ENCODE measurements around the gene KCNC1. TPM values are rescaled to one million over a fixed set of nuclear protein-coding genes. Genes with fewer than 3 reads are reported as not detected.

The KCNC1 gene
- total and polyA plus RNA-seq, 2 of the 13 experiments (the other 11 are each of a cell fraction or from before 2014, with no cell fraction given) = 0.01 to 0.04 TPM

GRCh38 chr11:17783878-17784277 is 49.3 kb downstream of the KCNC1 start:
- FAIRE-seq = no peak
- Histone ChIP-seq H3K4me3 (replicated peaks in 1 of 3; ENCODE audit: insufficient read depth in 1 of 3, low read depth in 2 of 3, low read length in 3 of 3) (no peak overlapping the region), H3K9ac (ENCODE audit: insufficient read depth, low read depth, low read length) (no peak overlapping the region), H3K4me2 (ENCODE audit: low read depth, low read length) (no peak overlapping the region), H3K27ac (ENCODE audit: extremely low read length, insufficient read depth, low read length) (no peak overlapping the region), H3K27me3 (ENCODE audit: control insufficient read depth in 1 of 2, insufficient read depth in 2 of 2, low read length in 2 of 2) (no peaks in the 10 kb centered on the region; a peak in 2 of 5 replicates), H3K9me3 (ENCODE audit: low read length) (no peaks in the 10 kb centered on the region), H3K4me1 (ENCODE audit: insufficient read depth, low read length) (no peaks in the 10 kb centered on the region), H3K79me2 (ENCODE audit: insufficient read depth, low read length) (no peaks in the 10 kb centered on the region), H3K36me3 (replicated peaks in 1 of 2; ENCODE audit: control insufficient read depth in 1 of 2, insufficient read depth in 2 of 2, low read length in 2 of 2) (peaks cover 1 to 11% of the 10 kb centered on the region in 2 experiments; a peak in 3 of 5 replicates), H4K20me1 (ENCODE audit: insufficient read depth, low read length) (no peaks in the 10 kb centered on the region), H2AFZ (ENCODE audit: low read length) (no peak overlapping the region)
- no TSS peak for BruUV-seq (replicated peaks)
- intact Hi-C loops (cut with micrococcal nuclease; ENCODE audit: unreplicated experiment) = no loop called here
- ChIA-PET POLR2A (no interaction called here), CTCF (ENCODE audit: low intra/inter-chr PET ratio, low total read pairs) (no interaction called here)
- no peak for ATAC-seq
- TF ChIP-seq NPAS2 (CRISPR knock-in tag; IDR thresholded peaks at IDR 0.05; ENCODE audit: borderline replicate concordance) (no peak), NRL (CRISPR knock-in tag; IDR thresholded peaks at IDR 0.05; ENCODE audit: borderline replicate concordance) (no peak), KLF11 (CRISPR knock-in tag; IDR thresholded peaks at IDR 0.05) (no peak), ZNF136 (CRISPR knock-in tag; IDR thresholded peaks at IDR 0.05; ENCODE audit: low read depth) (no peak), ZMYM2 (CRISPR knock-in tag; IDR thresholded peaks at IDR 0.05) (no peak), NFRKB (IDR thresholded peaks at IDR 0.05) (no peak), HIC2 (CRISPR knock-in tag; IDR thresholded peaks at IDR 0.05; ENCODE audit: low read depth) (no peak), CENPX (CRISPR knock-in tag; IDR thresholded peaks at IDR 0.05) (no peak), ZNF354B (CRISPR knock-in tag; IDR thresholded peaks at IDR 0.05) (no peak)
- in situ Hi-C loops (cut with HindIII; ENCODE audit: extremely low pct_ligation_motif_present, low pct_unique_long_range_greater_than_20kb) = no loop called here
- WGBS (ENCODE audit: low lambda C conversion rate) = 95% methylated on average over 4 of the region's 4 CpGs
- no peak for DNase-seq (ENCODE audit: low spot score)

Data from HepG2 (cell line).